Fibroblast of the aortic adventitia (primary cell): ENCODE data around the gene LYPD6. TPM values are rescaled to one million over a fixed set of nuclear protein-coding genes. Genes with fewer than 3 reads are reported as not detected.

Experiments used
- DNase-seq: peaks from one replicate; pipeline ENCODE4 v3.0.0-alpha.2; 2010; ENCODE audit warnings: low read depth
- H3K4me3 ChIP-seq: 2 replicates; pipeline ENCODE4 v1.5.1; 2011; ENCODE audit warnings: low read depth, mild to moderate bottlenecking, control low read depth, low read length, moderate library complexity
- total RNA-seq: library from RNA; depleted of rRNA; stranded (reverse); fragments of >200 nt; gene quantifications from 2 replicates; pipeline ENCODE4 v1.2.3, GENCODE V29; 2012; ENCODE audit warnings: low replicate concordance
- TF ChIP-seq, protein P1 (sequence below): IDR thresholded peaks from 2 replicates; pipeline ENCODE4 v1.5.1; 2011; ENCODE audit warnings: mild to moderate bottlenecking, low read length, control low read depth, inconsistent platforms; ENCODE audit not compliant: insufficient read depth

The LYPD6 gene
- total RNA-seq, 1 donor: 0.54 TPM

DNA sequence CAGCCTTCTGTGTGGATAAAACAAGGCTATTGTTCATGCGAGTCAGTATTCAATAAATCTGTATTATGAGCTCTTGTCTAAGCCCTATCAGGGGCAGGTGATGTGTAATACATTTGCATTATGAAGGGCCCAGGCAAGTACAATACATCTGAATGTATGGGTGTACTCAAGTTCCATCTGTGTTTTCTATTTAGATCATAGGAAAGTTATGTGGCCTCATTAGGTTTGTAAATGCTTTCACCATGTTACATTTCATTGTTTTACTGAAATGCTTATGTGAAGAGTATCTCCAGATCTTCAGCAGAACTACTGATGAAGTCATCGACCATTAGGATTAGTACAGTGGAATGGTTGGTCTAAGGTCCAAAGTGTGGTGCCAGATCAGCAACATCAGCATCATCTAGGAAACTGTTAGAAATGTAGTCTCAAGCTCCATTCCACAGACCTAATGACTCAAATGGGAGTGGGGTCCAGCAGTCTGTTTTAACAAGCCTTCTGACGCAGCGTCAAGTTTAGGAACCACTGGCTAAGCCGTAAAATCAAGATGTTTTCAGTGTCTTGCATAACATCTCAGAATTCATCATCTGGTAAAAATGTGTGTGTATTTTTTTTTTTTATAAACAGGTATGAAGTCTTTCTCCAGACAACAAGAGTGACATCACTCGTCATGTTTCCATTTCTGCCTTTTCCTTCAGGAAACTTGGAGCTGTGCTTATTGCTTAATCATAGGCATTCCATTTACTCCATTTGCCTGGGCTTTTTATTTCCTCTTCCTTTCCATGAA, 80.5 kb downstream of the LYPD6 start:
- H3K4me3 ChIP-seq: no peak overlapping the region
- TF ChIP-seq, protein P1, sequence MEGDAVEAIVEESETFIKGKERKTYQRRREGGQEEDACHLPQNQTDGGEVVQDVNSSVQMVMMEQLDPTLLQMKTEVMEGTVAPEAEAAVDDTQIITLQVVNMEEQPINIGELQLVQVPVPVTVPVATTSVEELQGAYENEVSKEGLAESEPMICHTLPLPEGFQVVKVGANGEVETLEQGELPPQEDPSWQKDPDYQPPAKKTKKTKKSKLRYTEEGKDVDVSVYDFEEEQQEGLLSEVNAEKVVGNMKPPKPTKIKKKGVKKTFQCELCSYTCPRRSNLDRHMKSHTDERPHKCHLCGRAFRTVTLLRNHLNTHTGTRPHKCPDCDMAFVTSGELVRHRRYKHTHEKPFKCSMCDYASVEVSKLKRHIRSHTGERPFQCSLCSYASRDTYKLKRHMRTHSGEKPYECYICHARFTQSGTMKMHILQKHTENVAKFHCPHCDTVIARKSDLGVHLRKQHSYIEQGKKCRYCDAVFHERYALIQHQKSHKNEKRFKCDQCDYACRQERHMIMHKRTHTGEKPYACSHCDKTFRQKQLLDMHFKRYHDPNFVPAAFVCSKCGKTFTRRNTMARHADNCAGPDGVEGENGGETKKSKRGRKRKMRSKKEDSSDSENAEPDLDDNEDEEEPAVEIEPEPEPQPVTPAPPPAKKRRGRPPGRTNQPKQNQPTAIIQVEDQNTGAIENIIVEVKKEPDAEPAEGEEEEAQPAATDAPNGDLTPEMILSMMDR: no peak
- DNase-seq: peak; percentile 6

DNA sequence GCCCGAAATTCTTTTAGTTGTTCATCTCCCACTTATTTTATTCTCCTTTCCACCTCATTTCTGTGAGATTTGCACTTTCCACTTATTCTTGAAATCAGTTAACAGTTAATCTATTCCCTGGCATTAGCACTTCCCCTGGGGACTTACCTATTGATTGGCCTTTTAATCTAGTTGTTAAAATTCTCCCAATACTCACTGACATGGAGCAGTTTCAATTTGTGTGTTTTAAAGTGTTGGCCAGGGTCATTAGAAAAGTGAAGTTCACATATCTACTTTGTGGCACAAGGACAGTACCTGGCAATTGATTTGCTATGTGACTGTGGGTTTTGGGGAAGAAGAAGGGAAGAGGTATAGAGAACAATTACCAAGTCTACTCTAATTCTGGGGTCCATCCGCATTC, 83.1 kb downstream of the LYPD6 start:
- no peak for DNase-seq
- TF ChIP-seq, protein P1: no peak
- H3K4me3 ChIP-seq: no peak overlapping the region

DNA sequence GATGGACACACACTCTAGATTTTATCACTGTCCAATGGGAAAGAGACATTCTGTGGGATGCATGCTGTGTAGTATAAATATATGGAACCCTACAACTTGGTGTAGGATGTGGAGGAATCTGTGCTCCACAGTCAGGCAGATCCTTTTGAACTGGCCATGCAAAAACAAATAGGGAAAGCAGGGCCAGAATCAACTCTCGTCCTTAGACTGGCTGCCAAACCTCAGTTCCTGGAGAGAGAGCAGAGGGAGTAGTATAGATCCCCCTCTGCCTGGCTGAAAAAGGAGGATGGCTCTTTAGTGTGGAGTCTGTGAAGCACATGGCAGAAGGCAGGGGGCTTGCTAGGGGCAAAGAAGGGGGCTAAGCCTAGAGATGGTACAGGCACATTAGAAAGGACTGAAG, 84.7 kb downstream of the LYPD6 start:
- TF ChIP-seq, protein P1: no peak
- H3K4me3 ChIP-seq: no peak overlapping the region
- DNase-seq: no peak

DNA sequence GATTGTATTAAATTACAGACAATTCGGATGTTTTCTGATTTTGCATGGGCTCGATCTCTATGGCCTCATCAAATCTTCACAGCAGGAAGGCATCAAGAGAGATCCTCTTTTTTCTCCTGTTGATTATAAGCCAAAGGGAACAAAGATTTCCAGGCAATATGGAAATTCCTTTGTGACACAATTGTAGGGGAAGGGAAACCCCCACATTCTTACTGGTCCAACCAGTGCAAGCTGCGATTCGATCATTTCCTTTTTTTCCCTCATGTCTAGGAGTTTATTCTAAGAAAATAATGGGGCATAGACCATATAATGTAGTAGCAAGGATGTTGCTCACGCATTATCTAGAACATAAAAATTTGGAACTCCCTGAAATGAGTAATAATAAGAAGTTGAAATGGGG, 87.7 kb downstream of the LYPD6 start:
- DNase-seq: no peak
- TF ChIP-seq, protein P1: no peak
- no peak overlapping the region for H3K4me3 ChIP-seq

DNA sequence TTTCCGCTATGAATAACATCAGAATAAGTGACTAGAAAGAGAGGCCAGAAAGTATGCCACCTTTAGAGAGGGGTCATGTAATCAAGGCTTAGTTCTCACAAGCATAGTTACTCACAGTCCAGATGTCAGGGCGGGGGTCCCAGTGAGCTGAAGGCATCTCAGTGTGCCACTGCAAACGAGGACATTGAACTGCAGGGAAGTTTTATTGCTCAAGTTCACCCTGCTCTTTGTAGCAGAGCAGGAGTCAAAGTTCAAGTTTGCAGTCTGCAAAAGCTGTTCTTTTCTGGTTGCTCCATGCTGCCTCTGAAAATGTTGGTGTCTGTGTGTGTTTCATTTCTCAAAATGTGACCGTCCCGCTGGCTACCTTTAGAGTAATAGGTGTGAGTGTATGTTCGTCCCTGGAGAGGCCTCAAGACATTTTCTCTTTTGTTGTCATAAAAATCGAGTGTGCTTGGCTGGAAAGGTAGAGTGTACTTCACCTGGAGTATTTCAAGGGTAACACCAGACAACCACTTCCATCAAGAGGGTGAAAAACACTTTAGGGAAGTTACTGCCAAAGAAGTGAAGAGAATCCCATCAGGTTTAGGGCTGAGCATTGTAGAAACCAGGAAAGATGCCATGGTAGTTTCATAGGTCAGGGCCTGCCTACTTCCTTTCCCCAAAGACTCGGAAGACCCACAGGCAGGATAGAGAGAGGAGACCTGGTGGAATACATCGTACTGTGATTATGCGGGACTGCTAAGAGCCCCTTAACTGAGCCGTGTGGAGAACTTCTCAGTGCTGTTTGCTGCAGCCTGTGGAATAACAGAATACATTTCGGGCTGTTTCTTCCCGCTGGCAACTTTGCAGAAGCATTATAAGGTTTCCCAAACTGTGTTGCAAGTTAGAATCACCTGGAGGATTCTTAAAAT, 89.9 kb downstream of the LYPD6 start:
- TF ChIP-seq, protein P1: no peak
- DNase-seq: no peak
- H3K4me3 ChIP-seq: no peak overlapping the region

DNA sequence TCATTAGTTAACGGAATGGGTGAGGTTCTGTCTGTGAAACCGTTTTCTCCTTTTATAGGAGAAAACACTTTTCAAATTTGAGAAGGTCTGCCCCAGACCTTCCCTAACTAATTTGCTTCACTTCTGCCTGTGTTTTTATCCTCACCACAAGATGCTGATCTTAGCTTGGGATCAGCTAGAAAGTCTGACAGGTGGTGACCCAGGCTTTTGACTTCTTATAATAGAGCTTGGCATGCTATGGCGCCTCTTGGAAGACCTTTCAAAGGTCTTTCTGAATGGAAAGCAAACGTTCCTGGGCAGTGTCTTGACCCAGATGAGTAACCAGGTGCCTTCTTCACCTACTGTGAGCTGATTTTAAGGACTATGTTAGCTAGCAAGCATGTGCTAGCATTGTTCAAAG, 91.4 kb downstream of the LYPD6 start:
- TF ChIP-seq, protein P1: no peak
- no peak overlapping the region for H3K4me3 ChIP-seq
- no peak for DNase-seq
